HG03066 (cell line): ENCODE measurements around the gene CPD.

Source experiments
- ATAC-seq: cut with Tn5 transposase; IDR thresholded peaks from one replicate; pipeline ENCODE4 v1.9.1; 2021; ENCODE audit warnings: low read depth; ENCODE audit not compliant: unreplicated experiment

The CPD gene

DNA sequence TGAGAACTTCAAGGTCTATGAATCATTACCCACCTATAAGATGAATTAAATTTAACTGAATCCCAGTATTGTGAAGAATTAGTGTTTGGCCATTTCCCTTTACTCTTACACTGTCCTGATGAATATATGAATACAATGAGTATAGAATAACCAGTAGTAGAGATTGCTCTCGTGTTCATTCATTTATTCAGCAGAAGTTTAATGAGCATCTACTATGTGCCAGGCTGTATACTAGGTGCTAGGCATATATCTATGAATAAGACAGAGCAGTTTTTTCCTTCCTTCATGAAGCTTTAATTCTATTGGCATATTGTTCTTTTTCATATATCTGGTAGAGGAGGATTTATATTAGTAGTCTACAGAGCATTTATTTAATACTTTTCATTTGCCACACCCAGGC is 104.4 kb downstream of the CPD start:
- no peak for ATAC-seq

DNA sequence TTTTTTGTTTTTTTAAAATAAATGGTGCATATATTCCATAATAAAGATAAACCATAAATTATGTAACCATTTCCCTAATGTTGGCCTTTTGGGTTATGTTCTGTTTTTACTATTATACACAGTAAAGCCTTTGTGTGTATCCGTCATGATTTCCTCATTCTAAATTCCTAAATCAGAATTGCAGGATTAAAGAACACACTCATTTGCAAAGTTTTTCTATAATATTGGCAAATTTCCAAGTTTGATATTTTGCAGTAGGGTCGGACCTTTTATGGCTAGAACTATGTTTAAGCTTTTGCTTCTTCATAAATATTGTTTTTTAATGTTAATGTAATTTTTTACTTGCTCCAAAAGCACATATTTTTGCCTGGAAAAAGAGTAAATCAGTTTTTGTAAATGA is 115.1 kb downstream of the CPD start:
- no peak for ATAC-seq

DNA sequence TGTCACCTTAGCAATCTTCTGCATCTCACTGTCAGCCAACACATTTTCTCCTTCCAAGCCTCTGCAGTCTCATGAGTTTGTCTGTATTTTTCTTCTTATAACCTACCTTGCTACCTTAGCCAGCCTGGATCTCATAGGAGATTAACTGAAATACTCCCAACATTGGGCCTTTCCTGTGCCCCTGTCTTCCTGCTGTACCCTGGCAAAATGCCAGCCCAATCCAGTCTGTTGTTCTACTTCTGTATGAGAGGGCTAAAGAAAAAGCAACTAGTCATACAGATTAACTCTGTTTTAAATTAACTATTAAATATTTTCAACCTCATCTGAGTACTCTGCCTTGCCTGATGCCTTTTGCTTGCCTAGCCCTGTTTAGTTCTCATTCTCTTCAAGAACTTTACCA is 116.9 kb downstream of the CPD start:
- no peak for ATAC-seq

DNA sequence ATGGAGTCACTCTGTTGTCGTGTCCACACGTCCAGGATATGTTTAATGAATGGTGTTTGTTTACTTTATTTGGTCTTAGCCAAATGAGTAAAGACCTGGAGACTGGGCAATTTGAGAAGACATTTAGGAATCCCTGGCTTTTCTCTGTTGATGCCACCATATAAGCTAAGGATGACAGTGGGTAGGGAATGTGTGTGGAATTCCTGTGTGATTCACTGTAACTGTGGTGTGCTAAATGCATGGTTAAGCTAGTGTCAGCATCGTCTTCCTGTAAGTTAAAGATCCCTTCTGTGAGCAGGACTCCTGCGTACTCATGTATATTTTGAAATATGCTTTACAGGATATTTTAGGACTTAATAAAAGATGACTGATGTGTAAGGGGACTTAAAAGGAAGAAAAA is 124.8 kb downstream of the CPD start:
- no peak for ATAC-seq

DNA sequence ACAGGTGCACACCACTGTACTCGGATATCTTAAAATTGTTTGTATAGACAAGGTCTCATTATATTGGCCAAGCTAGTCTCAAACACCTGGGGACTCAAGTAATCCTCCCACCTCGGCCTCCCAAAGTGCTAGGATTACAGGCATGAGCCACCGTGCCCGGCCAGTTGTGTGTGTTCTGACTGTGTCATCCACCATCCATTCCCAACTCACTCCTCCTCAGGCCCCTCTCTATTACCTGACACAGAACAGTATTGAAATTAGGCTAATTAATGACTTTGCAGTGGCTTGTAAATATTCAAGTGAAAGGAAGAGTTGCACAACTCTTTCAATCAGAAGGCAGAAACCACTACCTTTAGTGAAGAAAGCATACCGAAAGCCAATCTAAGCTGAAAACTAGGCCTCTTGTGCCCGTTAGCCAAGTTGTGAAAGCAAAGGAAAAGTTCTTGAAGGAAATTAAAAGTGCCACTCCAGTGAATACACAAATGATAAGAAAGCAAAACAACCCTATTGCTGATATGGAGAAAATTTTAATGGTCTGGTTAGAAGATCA is 127.2 kb downstream of the CPD start:
- ATAC-seq, result no peak

DNA sequence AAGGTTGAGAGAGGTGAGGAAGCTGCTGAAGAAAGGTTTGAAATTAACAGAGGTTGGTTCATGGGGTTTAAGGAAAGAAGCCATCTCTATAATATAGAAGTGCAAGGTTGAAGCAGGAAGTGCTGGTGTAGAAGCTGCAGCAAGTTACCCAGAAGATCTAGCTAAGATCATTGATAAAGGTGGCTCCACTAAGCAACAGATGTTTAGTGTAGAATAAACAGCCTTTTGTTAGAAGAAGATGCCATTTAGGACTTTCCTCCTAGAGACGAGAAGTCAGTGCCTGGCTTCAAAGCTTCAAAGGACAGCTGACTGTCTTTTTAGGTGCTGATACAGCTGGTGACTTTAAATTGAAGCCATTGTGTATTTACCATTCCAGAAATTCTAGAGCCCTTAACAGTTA is 127.8 kb downstream of the CPD start:
- ATAC-seq, result no peak

DNA sequence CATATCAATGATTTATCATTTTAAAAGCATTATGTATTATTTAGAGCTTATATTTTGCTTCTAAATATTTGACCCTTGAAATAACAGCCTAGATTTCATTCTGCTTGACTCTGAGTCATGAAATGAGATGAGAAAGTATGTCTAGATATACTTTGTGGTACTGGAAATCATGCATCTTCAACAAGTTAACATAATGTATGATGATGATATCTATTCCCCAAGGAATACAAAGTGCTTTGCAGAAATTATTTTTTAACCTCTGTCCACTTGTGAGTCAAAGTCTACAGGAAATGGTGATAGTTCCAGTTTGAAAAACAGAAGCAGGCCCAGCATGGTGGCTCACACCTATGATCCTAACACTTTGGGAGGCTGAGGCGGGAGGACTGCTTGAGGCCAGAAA is 134.6 kb downstream of the CPD start:
- no peak for ATAC-seq

DNA sequence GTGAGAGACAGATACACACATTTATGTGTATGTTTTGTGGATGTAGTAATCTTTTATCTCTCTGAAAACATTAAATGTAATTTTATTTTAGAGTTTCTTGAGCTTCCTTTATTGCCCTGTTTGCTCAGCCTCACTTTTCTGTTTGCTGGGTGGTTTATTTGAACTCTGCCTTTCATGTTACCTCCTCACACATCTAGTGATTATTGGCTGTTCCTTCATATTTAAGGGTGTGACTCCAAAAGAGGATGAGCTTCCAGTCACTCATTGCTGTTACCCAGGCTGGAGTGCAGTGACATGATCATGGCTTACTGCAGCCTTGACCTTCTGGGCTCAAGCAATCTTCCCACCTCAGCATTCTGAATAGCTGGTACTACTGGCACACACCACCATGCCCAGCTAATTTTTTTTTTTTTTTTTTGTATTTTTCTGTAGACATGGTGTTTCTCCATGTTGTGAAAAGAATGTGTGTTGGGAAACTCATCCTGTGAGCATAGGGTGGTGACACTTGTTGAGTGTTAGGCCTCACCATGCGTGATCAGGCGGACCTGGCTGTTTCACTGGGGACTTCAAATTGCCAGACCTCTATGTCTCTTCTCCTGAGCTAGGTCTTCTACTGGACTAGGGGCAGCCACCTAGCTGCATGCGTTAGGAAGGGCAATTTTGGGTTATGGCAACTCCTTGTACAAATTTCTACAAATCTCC is 136.3 kb downstream of the CPD start:
- ATAC-seq, result no peak

DNA sequence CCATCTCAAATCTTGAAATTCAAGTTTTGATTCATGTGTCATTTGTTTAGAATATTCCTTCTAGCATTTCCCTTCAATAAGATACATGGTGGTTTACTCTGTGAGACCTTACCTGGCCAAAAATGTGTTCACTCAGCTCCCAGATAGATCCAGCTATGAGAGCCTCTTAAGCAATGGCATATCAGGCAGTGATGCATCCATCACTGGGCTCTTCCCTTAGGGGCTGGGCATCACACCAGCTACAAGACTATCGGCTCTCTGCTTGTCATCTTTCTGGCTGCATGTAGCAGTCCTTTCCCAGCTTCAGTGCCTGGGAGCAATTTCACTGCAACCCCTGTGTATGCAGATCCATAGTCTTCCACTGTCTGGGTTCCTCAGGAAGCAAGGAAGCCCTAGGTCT is 139.1 kb downstream of the CPD start:
- no peak for ATAC-seq

DNA sequence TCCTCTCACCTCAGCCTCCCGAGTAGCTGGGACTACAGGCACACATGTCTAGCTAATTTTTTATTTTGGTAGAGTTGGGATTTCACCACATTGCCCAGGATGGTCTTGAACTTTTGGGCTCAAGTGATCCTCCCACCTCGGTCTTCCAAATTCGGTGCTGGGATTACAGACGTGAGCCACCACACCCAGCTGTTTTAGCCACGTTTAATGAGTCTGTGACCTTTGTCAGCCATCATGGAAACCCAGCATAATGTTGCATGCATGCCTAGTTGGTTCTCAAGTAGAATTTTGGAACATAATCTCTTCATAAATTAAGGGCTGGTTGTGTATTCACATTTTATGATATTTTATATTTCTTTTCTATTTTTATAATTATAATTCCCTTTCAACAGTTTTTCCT is 140.4 kb downstream of the CPD start:
- ATAC-seq, result no peak
